Embryonic facial prominence (tissue), 1 donor: ENCODE data around the gene IER3.
"Not testable (repeated sequence)": the region's sequence is repeated elsewhere in the genome, so short reads cannot be mapped to it uniquely, and the experiment has no call there.

ENCODE experiments used
- DNase-seq: peaks from one replicate; pipeline ENCODE4 v3.0.0-alpha.2; 2016; ENCODE audit errors: extremely low spot score

IER3 gene

DNA sequence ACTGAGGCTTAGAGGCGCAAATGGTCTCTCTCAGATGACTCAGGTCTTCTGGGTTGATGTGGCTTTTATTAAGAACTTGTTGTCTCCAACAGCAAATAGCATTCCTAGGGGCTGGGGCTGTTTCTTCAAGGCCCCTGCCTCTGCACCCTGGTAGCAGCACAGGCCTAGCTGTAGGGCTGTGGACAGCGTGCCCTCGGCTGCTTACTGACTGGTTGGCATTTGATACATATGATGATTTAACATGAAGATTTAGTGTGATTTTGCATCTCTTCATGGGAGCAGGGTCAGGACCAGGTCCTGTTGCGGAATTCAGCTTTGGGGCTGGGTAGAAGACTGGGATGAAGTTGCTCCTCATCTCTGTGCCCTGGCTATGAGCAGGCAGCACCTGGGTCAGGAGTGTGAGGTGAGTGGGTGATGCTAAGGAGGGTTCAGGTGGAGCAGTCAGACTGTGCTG, 24.3 kb upstream of the IER3 start:
- DNase-seq = no peak

DNA sequence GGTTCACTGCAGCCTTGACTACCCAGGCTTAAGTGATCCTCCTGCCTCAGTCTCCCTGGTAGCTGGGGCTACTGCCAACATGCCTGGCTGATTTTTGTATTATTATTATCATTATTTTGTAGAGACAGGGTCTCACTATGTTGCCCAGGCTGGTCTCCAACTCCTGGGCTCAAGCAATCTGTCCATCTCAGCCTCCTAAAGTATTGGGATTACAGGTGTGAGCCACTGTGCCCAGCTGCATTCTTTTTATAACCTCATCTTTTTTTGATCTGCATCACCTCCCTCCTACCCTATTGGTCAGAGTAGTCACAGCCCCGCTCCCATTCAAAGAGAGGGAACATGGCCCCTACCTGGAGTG, 23.6 kb upstream of the IER3 start:
- DNase-seq = no peak

- peak; percentile 2 for DNase-seq
These were observed 23.0 kb upstream of the IER3 start for GRCh38 chr6:30767158-30767943.

DNA sequence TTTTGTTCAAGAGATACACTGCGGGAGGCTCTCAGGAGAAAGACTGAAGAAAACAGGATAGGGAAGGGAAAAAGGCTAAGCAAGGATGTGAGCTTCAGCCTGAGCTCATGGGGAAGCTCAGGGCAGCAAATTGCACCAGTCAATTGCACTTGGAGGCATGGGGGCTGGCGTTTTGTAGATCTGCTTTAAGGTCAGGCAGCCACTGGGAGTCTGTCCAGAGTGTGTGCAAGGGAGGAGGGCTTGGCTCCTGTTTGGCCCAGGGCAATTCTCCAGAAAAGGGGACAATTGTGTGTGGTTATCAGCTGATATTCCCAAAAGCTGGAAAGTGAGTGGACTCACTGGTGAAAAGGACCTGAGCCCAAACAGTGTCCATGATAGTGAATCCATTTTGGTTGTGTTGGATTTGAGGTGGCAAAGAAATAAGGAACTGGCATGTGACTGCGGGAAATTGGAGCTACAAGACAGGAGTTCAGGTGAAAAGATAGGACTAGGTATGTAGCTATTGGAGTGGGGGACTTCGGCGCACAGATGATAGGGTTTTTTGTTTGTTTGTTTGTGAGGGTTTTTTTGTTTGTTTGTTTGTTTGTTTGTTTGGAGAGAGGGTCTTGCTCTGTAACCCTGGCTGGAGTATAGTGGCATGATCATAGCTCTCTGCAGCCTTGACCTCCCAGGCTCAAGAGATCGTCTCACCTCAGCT, 22.3 kb upstream of the IER3 start:
- DNase-seq = no peak

DNA sequence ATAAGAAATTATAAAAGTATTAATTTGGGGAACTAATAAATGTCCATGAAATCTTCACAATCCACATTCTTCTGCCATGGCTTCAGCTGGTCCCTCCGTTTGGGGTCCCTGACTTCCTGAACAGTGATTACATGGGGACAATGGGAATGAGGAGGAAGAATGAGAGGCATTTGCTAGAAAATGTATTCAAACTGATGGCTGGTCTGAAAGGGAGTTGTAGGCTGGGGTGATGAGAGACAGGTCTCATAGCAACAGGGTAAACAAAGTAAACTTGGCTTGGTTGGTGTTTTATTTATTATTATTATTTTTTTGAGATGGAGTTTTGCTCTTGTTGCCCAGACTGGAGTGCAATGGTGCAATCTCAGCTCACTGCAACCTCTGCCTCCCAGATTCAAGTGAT, 21.1 kb upstream of the IER3 start:
- DNase-seq = peak; percentile 3

GRCh38 chr6:30764490-30765043, 20.2 kb upstream of the IER3 start:
- not testable (repeated sequence) for DNase-seq

- DNase-seq = no peak
These were observed 19.5 kb upstream of the IER3 start for GRCh38 chr6:30763618-30764489.

DNA sequence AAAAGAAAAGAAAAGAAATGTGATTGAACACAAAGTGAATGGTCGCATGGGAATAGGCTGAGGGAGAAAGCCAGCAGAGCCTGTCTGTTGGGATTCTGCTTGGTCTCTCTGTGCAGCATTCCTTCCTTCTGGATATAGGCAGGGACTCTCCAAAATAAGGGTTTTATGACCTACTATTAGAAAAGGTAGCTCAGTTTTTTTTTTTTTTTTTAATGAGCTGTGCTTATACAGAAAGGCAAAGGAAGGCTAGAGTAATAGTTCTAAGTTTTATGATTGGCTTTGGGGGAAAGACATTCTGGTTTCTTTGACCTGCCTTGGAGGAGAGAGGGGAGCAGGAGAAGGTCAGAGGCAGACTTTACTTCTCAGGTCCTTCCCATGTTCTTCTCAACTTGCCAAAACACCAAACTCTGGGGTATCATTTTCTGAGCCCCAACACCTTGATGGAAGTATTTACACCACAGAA, 18.8 kb upstream of the IER3 start:
- DNase-seq = no peak

- DNase-seq = no peak
These were observed 17.6 kb upstream of the IER3 start for GRCh38 chr6:30761791-30762429.

- DNase-seq = no peak
These were observed 16.2 kb upstream of the IER3 start for GRCh38 chr6:30760549-30760948.

DNA sequence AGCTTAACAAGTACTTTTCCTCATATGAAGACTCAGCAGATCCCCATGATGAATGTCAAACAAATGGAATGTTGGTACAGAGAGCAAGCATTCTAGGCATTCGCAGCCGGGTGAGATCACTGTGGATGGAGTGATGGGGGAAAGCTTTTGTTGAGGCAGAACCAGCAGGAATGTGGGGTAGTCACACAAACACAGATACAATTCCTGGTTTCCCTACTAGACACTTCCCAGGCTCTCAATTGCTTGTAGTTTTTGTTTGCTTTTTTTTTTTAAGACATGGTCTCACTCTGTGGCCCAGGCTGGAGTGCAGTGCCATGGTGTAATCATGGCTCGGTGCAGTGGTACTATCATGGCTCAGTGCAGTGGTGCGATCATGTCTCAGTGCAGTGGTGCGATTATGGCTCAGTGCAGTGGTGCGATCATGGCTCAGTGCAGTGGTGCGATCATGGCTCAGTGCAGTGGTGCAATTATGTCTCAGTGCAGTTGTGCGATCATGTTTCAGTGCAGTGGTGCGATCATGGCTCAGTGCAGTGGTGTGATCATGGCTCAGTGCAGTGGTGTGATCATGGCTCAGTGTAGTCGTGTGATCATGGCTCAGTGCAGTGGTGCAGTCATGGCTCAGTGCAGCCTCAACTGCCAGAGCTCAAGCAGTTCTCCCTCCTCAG, 15.4 kb upstream of the IER3 start:
- DNase-seq = no peak

DNA sequence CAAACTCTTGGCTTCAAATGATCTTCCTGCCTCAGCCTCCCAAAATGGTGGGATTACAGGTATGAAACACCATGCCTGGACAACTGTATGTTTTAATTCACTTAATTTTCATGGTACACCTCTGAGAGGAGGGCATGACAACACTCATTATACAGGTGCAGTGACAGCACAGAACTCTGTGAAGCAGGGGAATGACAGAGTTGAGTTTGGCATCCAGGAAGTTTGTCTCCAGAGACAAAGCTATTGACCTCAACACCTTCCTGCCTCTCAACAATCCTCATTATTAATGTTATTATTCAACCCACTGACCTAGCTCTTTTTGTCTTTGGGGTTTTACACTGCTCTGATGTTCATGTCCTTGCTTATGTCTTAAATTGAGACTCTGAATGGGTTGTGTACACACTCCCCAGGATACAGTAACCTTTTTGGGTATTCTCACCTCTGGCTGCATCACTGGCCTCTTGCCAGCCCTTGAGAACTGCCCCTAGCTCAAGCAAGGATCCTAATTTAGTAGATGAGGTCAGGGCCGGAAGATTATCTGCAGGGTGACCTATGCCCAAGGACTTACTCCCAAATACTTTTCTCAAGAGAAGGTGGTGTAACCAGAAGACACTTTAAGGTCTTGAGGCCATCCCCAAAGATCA, 13.0 kb upstream of the IER3 start:
- no peak for DNase-seq

DNA sequence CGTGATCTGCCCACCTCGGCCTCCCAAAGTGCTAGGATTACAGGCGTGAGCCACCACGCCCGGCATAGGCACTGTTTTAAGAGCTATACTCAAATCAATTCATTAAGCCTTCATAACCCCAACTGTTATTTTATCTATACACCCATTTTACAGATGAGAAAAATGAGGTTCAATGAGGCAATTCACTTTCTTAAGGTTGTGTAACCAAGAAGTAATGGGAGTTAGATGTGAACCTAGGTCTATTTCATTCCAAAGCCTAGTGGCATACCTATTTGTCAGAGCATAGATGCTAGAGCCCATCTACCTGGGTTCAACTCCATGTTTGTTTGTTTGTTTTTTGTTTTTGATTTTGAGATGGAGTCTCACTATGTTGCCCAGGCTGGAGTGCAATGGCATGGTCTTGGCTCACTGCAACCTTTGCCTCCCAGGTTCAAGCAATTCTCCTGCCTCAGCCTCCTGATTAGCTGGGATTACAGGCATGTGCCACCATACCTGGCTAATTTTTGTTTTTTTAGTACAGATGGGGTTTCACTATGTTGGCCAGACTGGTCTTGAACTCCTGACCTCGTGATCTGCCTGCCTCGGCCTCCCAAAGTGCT, 12.2 kb upstream of the IER3 start:
- DNase-seq = not testable (repeated sequence)

GRCh38 chr6:30754631-30755030, 10.3 kb upstream of the IER3 start:
- no peak for DNase-seq

- DNase-seq = peak; percentile 62
These were observed 8.0 kb upstream of the IER3 start for GRCh38 chr6:30752157-30752927.

DNA sequence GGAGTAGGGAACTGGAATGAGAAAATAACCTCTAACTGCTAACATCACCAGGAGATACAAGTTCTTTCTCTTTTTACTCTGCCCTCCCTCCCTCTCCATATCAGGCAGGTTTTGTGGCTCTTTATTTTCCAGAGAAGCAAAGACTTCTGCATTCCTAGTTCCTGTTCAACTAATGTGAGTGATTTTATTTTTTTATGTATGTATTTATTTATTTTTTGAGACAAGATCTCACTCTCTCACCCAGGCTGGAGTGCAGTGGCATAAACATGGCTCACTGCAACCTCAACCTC, 6.0 kb upstream of the IER3 start:
- DNase-seq = no peak

DNA sequence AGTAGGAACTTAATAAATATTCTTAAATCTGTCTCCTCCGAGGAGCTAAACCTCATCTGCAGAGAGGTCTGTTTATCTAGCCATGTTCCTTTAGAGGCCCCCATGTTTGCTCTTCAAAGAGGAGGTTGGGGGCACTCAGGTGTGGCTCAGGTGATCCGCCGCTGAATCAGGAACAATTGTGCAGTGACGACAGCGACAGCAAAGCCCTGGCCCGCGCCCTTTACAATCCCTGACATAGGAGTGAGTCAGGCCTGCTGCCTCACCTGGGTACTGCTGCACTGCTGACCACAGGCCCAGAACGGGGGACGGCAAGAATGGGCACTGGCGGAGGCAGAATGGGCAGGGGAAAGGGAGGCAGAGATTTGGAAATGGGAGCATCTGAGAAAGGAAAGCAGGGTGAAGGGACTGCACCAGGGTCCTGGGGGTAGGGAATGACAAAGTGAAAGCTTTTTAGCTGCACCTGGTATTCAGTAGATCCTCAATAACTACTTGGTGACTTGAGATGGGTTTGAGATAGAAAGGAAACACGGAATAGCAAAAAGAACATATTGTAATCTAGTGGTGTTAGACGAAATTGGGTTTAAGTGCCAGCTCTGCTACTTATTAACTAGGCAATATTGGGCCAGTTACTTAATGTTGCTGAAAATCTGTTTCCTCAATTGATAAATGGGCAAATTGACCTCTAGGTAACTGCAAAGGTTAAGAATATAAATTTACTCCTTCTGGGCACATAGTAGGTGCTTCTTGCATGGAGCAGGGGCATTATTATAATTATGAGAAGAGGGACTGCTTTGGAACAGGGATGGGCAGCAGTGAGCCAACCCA, 5.4 kb upstream of the IER3 start:
- DNase-seq = no peak

DNA sequence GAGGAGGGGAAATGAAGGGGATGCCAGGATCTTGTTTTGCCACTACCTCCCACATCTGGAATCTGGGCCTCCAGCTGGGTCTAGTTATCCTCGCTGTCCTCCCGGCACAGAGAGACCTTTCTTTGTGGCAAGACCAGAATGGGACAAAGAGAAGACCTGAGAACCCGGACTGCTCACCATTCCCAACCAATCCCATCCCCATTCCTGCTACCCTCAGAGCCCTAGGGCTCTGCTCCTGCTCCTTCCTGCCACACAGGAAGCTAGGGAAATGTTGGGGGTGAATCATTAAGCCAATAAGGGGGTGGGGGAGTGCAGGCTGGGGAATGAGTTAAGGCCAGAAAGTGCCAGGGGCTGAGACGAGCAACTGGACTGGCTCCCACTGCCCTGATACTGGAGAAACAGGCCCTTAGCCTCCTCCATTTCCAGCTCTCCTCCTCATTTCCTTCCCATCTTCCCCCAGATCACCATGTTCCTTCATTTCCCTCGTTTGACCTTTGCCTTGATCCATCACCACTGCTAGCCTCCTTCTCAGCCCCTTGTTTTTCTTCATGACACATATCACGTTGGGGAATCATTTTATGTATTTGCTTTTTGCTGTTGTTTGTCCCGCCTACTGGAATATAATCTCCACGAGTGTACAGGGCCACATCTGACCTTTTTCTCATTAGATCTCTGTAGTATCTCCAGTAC, 4.6 kb upstream of the IER3 start:
- DNase-seq = no peak
